Ishikawa (cell line): ENCODE data around the gene MRPL49.

Experiments used
- CEBPB ChIP-seq: IDR thresholded peaks from 2 replicates; pipeline ENCODE4 v1.6.1; 2012
- CREB1 ChIP-seq: IDR thresholded peaks from 2 replicates; pipeline ENCODE4 v1.6.1; 2012; ENCODE audit warnings: low read depth
- EGR1 ChIP-seq: IDR thresholded peaks from 2 replicates; pipeline ENCODE4 v1.6.1; 2012
- EP300 ChIP-seq: IDR thresholded peaks from 2 replicates; pipeline ENCODE4 v1.6.1; 2012; ENCODE audit warnings: borderline replicate concordance
- FOXM1 ChIP-seq: IDR thresholded peaks from 2 replicates; pipeline ENCODE4 v1.6.1; 2012; ENCODE audit warnings: low read depth, borderline replicate concordance
- NFIC ChIP-seq: IDR thresholded peaks from 2 replicates; pipeline ENCODE4 v1.6.1; 2012
- RAD21 ChIP-seq: IDR thresholded peaks from 2 replicates; pipeline ENCODE4 v1.6.1; 2012; ENCODE audit warnings: low read depth
- REST ChIP-seq: IDR thresholded peaks from 2 replicates; pipeline ENCODE4 v1.6.1; 2012; ENCODE audit warnings: low read depth, mild to moderate bottlenecking
- TAF1 ChIP-seq: IDR thresholded peaks from 2 replicates; pipeline ENCODE4 v1.6.1; 2012; ENCODE audit warnings: low read depth, mild to moderate bottlenecking
- TCF12 ChIP-seq: IDR thresholded peaks from 2 replicates; pipeline ENCODE4 v1.6.1; 2012; ENCODE audit warnings: low read depth
- TEAD4 ChIP-seq: IDR thresholded peaks from 2 replicates; pipeline ENCODE4 v1.6.1; 2012
- YY1 ChIP-seq: IDR thresholded peaks from 2 replicates; pipeline ENCODE4 v1.6.1; 2012; ENCODE audit warnings: low read depth
- ZBTB7A ChIP-seq: IDR thresholded peaks from 2 replicates; pipeline ENCODE4 v1.6.1; 2012; ENCODE audit warnings: low read depth
- TF ChIP-seq, protein P1 (sequence below): IDR thresholded peaks from 2 replicates; pipeline ENCODE4 v1.6.1; 2012
- TF ChIP-seq, protein P2 (sequence below): IDR thresholded peaks from 2 replicates; pipeline ENCODE4 v1.6.1; 2012

The MRPL49 gene

GRCh38 chr11:65136515-65137096 is 14.5 kb downstream of the MRPL49 start:
- TF ChIP-seq NFIC (no peak), EGR1 (no peak)

- TF ChIP-seq, protein P1, sequence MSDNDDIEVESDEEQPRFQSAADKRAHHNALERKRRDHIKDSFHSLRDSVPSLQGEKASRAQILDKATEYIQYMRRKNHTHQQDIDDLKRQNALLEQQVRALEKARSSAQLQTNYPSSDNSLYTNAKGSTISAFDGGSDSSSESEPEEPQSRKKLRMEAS, result no peak
- TF ChIP-seq ZBTB7A (no peak), TEAD4 (no peak), TAF1 (no peak), EGR1 (no peak), CEBPB (no peak), RAD21 (no peak), NFIC (no peak), FOXM1 (no peak), YY1 (no peak), TCF12 (no peak), EP300 (no peak), REST (no peak), CREB1 (no peak)
- TF ChIP-seq, protein P2, sequence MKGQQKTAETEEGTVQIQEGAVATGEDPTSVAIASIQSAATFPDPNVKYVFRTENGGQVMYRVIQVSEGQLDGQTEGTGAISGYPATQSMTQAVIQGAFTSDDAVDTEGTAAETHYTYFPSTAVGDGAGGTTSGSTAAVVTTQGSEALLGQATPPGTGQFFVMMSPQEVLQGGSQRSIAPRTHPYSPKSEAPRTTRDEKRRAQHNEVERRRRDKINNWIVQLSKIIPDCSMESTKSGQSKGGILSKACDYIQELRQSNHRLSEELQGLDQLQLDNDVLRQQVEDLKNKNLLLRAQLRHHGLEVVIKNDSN, result no peak
These were observed 19.9 kb downstream of the MRPL49 start for GRCh38 chr11:65141896-65142494.

DNA sequence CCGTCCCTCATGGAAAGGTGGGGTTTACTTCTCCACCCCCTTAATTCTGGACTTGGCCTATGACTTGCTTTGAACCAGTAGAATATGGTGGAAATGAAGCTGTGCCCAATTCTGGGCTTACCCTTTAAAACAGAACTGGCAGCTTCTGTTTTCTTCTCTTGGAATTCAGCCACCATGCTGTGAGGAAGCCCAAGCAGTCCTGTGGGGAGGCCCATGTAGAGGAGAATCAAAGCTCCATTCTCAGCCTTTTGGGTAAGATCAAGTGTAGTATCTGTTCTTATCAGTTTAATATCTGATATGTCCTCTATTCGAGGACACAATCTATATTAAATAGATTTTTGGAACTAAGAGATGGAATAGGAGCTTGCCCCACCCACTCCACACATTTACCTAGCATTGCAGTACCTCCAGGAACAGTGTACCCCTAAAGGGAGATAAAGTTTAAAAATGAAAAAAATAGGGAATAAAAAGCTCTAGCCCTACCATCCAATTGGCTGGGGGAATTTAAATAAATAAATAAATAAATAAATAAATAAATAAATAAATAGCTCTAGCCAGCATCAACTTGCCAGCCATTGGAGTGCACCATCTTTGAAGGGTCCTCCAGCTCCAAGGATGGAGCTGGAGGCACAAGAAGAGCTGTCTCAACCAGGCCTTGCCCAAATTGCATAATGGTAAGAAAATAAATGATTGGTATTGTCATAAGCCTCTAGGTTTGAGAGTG is 25.4 kb downstream of the MRPL49 start:
- TF ChIP-seq, protein P2, result no peak
- TF ChIP-seq YY1, result peak; percentile 22; the same call in 1 of the 2 replicates

DNA sequence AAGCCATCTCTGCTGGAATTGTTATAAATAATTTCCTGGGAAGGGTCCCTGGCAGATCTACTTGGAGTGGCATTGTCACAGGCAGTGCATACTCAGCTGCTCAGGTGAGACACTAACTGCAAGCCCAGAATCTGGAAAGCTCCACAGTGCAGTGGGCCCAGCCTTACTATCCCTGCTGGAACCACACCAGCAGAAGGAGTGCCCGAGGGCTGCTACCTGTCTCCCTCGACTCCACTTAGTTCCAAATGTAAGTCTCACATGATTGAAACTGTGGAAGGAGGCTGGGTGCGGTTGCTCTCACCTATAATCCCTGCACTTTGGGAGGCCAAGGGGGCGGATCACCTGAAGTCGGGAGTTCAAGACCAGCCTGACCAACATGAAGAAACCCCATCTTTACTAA is 26.5 kb downstream of the MRPL49 start:
- TF ChIP-seq ZBTB7A, result no peak
- TF ChIP-seq RAD21, result no peak
- TF ChIP-seq TEAD4, result no peak
- TF ChIP-seq CEBPB, result no peak
- no peak for TF ChIP-seq TCF12
- no peak for TF ChIP-seq CREB1
- TF ChIP-seq, protein P1, result no peak
- no peak for TF ChIP-seq FOXM1

DNA sequence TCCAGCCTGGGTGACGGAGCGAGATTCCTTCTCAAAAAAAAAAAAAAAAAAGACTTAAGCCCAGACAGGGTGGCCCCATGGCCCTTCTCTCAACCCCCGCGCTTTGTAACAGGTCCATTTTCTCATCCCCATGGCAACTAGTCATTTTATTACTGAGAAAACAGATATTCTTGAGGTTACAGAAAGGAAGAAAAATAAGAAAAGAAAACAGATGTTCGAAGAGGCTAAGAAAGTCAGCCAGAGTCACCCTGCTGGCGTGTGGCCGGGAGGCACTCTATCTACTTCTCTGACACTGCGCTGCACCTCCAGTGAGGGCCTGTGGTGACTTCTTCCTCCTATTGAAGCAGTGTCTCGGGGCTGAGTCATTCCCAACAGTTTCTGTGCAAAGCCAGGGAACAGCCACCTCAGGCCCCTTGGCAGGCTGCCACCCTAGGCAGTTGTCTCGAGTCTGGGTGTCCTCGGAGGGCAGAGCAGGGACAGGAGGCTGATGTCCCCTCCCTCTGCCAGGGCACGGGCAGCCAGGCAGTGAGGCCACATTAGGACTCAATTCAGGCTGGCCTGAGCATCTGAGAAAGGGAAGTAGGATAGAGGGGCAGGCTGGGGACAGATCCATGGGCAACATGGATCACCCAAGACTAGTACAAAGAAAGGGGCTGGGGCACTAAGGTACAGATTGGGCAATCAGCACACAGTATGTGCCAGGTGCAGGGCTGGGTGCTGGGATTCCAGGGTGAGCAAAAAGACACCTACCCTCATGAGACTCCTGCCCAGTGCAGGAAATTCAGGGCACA is 28.6 kb downstream of the MRPL49 start:
- TF ChIP-seq CREB1, result no peak
- TF ChIP-seq, protein P1, result no peak
- TF ChIP-seq RAD21, result no peak
- TF ChIP-seq EGR1, result no peak
- TF ChIP-seq FOXM1, result no peak
- TF ChIP-seq REST, result no peak
- TF ChIP-seq CEBPB, result peak; percentile 57
- no peak for TF ChIP-seq TCF12
- no peak for TF ChIP-seq ZBTB7A
- TF ChIP-seq YY1, result no peak
- no peak for TF ChIP-seq TEAD4
- no peak for TF ChIP-seq TAF1
- peak; percentile 75 for TF ChIP-seq NFIC
- TF ChIP-seq EP300, result no peak
- TF ChIP-seq, protein P2, result no peak
